ENCODE data around the gene GRID1.

GRID1 gene

GRCh38 chr10:85667638-85668233 is 698.9 kb downstream of the GRID1 start:
- Histone ChIP-seq H3K9me3 (ENCODE audit: severe bottlenecking) (no peaks in the 10 kb centered on the region), H3K36me3 (ENCODE audit: low read depth) (no peaks in the 10 kb centered on the region), H3K4me1 (ENCODE audit: insufficient read depth, poor library complexity, severe bottlenecking) (no peaks in the 10 kb centered on the region), H3K27ac (ENCODE audit: poor library complexity, severe bottlenecking) (no peak overlapping the region), H3K4me3 (ENCODE audit: severe bottlenecking) (no peak overlapping the region), H3K27me3 (ENCODE audit: insufficient read depth, poor library complexity, severe bottlenecking) (no peaks in the 10 kb centered on the region)
- ATAC-seq (ENCODE audit: low read depth) (no peak), DNase-seq (ENCODE audit: low spot score) (no peak)
- TF ChIP-seq CTCF (IDR thresholded peaks at IDR 0.05; ENCODE audit: poor library complexity, severe bottlenecking): no peak

GRCh38 chr10:85666987-85667386 is 699.6 kb downstream of the GRID1 start:
- DNase-seq (ENCODE audit: low spot score) (no peak), ATAC-seq (ENCODE audit: low read depth) (no peak)
- H3K4me1 ChIP-seq (ENCODE audit: insufficient read depth, poor library complexity, severe bottlenecking): no peaks in the 10 kb centered on the region
- TF ChIP-seq CTCF (IDR thresholded peaks at IDR 0.05; ENCODE audit: poor library complexity, severe bottlenecking): no peak
- H3K27me3 ChIP-seq (ENCODE audit: insufficient read depth, poor library complexity, severe bottlenecking): no peaks in the 10 kb centered on the region
- H3K4me3 ChIP-seq (ENCODE audit: severe bottlenecking): no peak overlapping the region
- no peaks in the 10 kb centered on the region for H3K9me3 ChIP-seq (ENCODE audit: severe bottlenecking)
- H3K36me3 ChIP-seq (ENCODE audit: low read depth): no peaks in the 10 kb centered on the region
- H3K27ac ChIP-seq (ENCODE audit: poor library complexity, severe bottlenecking): no peak overlapping the region

- no peak overlapping the region for H3K27ac ChIP-seq (ENCODE audit: poor library complexity, severe bottlenecking)
These were observed 700.5 kb downstream of the GRID1 start for GRCh38 chr10:85666102-85666501.

GRCh38 chr10:85665681-85666080 is 700.9 kb downstream of the GRID1 start:
- no peak for TF ChIP-seq CTCF (IDR thresholded peaks at IDR 0.05; ENCODE audit: poor library complexity, severe bottlenecking)
- ATAC-seq (ENCODE audit: low read depth): no peak
- no peak overlapping the region for H3K4me3 ChIP-seq (ENCODE audit: severe bottlenecking)

More at GRCh38 chr10:85666102-85666501, 700.5 kb downstream of the GRID1 start:
- Histone ChIP-seq H3K27me3 (ENCODE audit: insufficient read depth, poor library complexity, severe bottlenecking) (no peaks in the 10 kb centered on the region), H3K4me1 (ENCODE audit: insufficient read depth, poor library complexity, severe bottlenecking) (no peaks in the 10 kb centered on the region), H3K36me3 (ENCODE audit: low read depth) (no peaks in the 10 kb centered on the region), H3K4me3 (ENCODE audit: severe bottlenecking) (no peak overlapping the region), H3K9me3 (ENCODE audit: severe bottlenecking) (no peaks in the 10 kb centered on the region)
- ATAC-seq (ENCODE audit: low read depth) (no peak), DNase-seq (ENCODE audit: low spot score) (no peak)
- no peak for TF ChIP-seq CTCF (IDR thresholded peaks at IDR 0.05; ENCODE audit: poor library complexity, severe bottlenecking)

GRCh38 chr10:85665078-85665477 is 701.5 kb downstream of the GRID1 start:
- H3K4me1 ChIP-seq (ENCODE audit: insufficient read depth, poor library complexity, severe bottlenecking): no peaks in the 10 kb centered on the region
- H3K36me3 ChIP-seq (ENCODE audit: low read depth): no peaks in the 10 kb centered on the region
- ATAC-seq (ENCODE audit: low read depth): no peak
- no peak for TF ChIP-seq CTCF (IDR thresholded peaks at IDR 0.05; ENCODE audit: poor library complexity, severe bottlenecking)
- H3K4me3 ChIP-seq (ENCODE audit: severe bottlenecking): no peak overlapping the region
- DNase-seq (ENCODE audit: low spot score): no peak
- H3K9me3 ChIP-seq (ENCODE audit: severe bottlenecking): no peaks in the 10 kb centered on the region
- no peaks in the 10 kb centered on the region for H3K27me3 ChIP-seq (ENCODE audit: insufficient read depth, poor library complexity, severe bottlenecking)
- no peak overlapping the region for H3K27ac ChIP-seq (ENCODE audit: poor library complexity, severe bottlenecking)

More at GRCh38 chr10:85665681-85666080, 700.9 kb downstream of the GRID1 start:
- Histone ChIP-seq H3K27ac (ENCODE audit: poor library complexity, severe bottlenecking) (no peak overlapping the region), H3K36me3 (ENCODE audit: low read depth) (no peaks in the 10 kb centered on the region), H3K9me3 (ENCODE audit: severe bottlenecking) (no peaks in the 10 kb centered on the region), H3K27me3 (ENCODE audit: insufficient read depth, poor library complexity, severe bottlenecking) (no peaks in the 10 kb centered on the region), H3K4me1 (ENCODE audit: insufficient read depth, poor library complexity, severe bottlenecking) (no peaks in the 10 kb centered on the region)
- no peak for DNase-seq (ENCODE audit: low spot score)
